ENCODE data around the gene MEIS2. TPM values are rescaled to one million over a fixed set of nuclear protein-coding genes. Genes with fewer than 3 reads are reported as not detected.
A peak's percentile ranks its signal among the peaks of the same experiment; 100 is the strongest.

Gene MEIS2
- total RNA-seq, 2 experiments from 2014 or later = not detected

GRCh38 chr15:36881516-36881915, 218.8 kb downstream of the MEIS2 start:
- peaks cover 84% of the 10 kb centered on the region for H3K27me3 Mint-ChIP-seq
- no peak for DNase-seq
- CTCF ChIA-PET = interaction anchor here (0.6 kb wide), 1 partner anchor 218 kb away, joined by 4 read pairs; no protein-coding TSS in a partner anchor
- POLR2A ChIA-PET = no interaction called here
- intact Hi-C loops (cut with DNase I, micrococcal nuclease) = loop anchor here (5.0 to 10.0 kb wide), 5 partner anchors 333 to 1364 kb away; no protein-coding TSS in a partner anchor
- peaks cover 31% of the 10 kb centered on the region for H3K4me1 Mint-ChIP-seq
- H3K9me3 Mint-ChIP-seq (ENCODE audit: low read depth) = no peaks in the 10 kb centered on the region
- no peaks in the 10 kb centered on the region for H3K36me3 Mint-ChIP-seq (ENCODE audit: low read depth)
- H3K27ac Mint-ChIP-seq = no peak overlapping the region
- no peak for ATAC-seq
- H3K4me3 Mint-ChIP-seq = no peak overlapping the region

- Mint-ChIP-seq H3K4me3 (no peak overlapping the region), H3K36me3 (ENCODE audit: low read depth) (no peaks in the 10 kb centered on the region), H3K27ac (no peak overlapping the region), H3K9me3 (ENCODE audit: low read depth) (no peaks in the 10 kb centered on the region), H3K27me3 (peaks cover 80% of the 10 kb centered on the region), H3K4me1 (peaks cover 31% of the 10 kb centered on the region)
- DNase-seq = no peak
- POLR2A ChIA-PET = no interaction called here
- ATAC-seq = no peak
- CTCF ChIA-PET = interaction anchor here (0.6 kb wide), 1 partner anchor 217 kb away, joined by 4 read pairs; no protein-coding TSS in a partner anchor
- intact Hi-C loops (cut with DNase I, micrococcal nuclease) = loop anchor here (5.0 to 10.0 kb wide), 5 partner anchors 334 to 1364 kb away; no protein-coding TSS in a partner anchor
Measured at GRCh38 chr15:36880913-36881460, 219.4 kb downstream of the MEIS2 start.

- ATAC-seq = no peak
Measured at GRCh38 chr15:36880224-36880912, 220.0 kb downstream of the MEIS2 start.

GRCh38 chr15:36879568-36880222, 220.7 kb downstream of the MEIS2 start:
- no peak overlapping the region for H3K27ac Mint-ChIP-seq

More at GRCh38 chr15:36880224-36880912, 220.0 kb downstream of the MEIS2 start:
- H3K4me1 Mint-ChIP-seq = peaks cover 31% of the 10 kb centered on the region
- no peak overlapping the region for H3K4me3 Mint-ChIP-seq
- H3K9me3 Mint-ChIP-seq (ENCODE audit: low read depth) = no peaks in the 10 kb centered on the region
- ChIA-PET CTCF (interaction anchor here (1.1 kb wide), 1 partner anchor 16 kb away, joined by 4 read pairs; no protein-coding TSS in a partner anchor), POLR2A (no interaction called here)
- no peak for DNase-seq
- intact Hi-C loops (cut with DNase I, micrococcal nuclease) = loop anchor here (5.0 to 10.0 kb wide), 5 partner anchors 334 to 1363 kb away; no protein-coding TSS in a partner anchor
- no peaks in the 10 kb centered on the region for H3K36me3 Mint-ChIP-seq (ENCODE audit: low read depth)
- H3K27me3 Mint-ChIP-seq = peaks cover 78% of the 10 kb centered on the region
- no peak overlapping the region for H3K27ac Mint-ChIP-seq

GRCh38 chr15:36878684-36879262, 221.6 kb downstream of the MEIS2 start:
- ChIA-PET POLR2A (no interaction called here), CTCF (interaction anchor here (0.7 kb wide), 1 partner anchor 378 kb away, joined by 5 read pairs; no protein-coding TSS in a partner anchor)
- intact Hi-C loops (cut with DNase I, micrococcal nuclease) = no loop called here
- Mint-ChIP-seq H3K4me1 (peaks cover 28% of the 10 kb centered on the region), H3K36me3 (ENCODE audit: low read depth) (no peaks in the 10 kb centered on the region), H3K27ac (no peak overlapping the region), H3K9me3 (ENCODE audit: low read depth) (no peaks in the 10 kb centered on the region), H3K27me3 (peaks cover 65% of the 10 kb centered on the region), H3K4me3 (no peak overlapping the region)
- no peak for ATAC-seq
- no peak for DNase-seq

More at GRCh38 chr15:36879568-36880222, 220.7 kb downstream of the MEIS2 start:
- no peak overlapping the region for H3K4me3 Mint-ChIP-seq
- no peaks in the 10 kb centered on the region for H3K36me3 Mint-ChIP-seq (ENCODE audit: low read depth)
- ATAC-seq = no peak
- CTCF ChIA-PET = interaction anchor here (1.1 kb wide), 1 partner anchor 16 kb away, joined by 4 read pairs; no protein-coding TSS in a partner anchor
- intact Hi-C loops (cut with DNase I, micrococcal nuclease) = loop anchor here (5.0 to 10.0 kb wide), 5 partner anchors 335 to 1362 kb away; no protein-coding TSS in a partner anchor
- POLR2A ChIA-PET = no interaction called here
- no peak for DNase-seq
- no peaks in the 10 kb centered on the region for H3K9me3 Mint-ChIP-seq (ENCODE audit: low read depth)
- peaks cover 74% of the 10 kb centered on the region for H3K27me3 Mint-ChIP-seq
- peaks cover 31% of the 10 kb centered on the region for H3K4me1 Mint-ChIP-seq

GRCh38 chr15:36877796-36878683, 222.3 kb downstream of the MEIS2 start:
- intact Hi-C loops (cut with DNase I, micrococcal nuclease) = no loop called here
- Mint-ChIP-seq H3K36me3 (ENCODE audit: low read depth) (no peaks in the 10 kb centered on the region), H3K4me3 (no peak overlapping the region), H3K27ac (no peak overlapping the region), H3K27me3 (peaks cover 62% of the 10 kb centered on the region), H3K9me3 (ENCODE audit: low read depth) (no peaks in the 10 kb centered on the region), H3K4me1 (peaks cover 23% of the 10 kb centered on the region)
- POLR2A ChIA-PET = no interaction called here
- no peak for ATAC-seq
- CTCF ChIA-PET = interaction anchor here (0.7 kb wide), 1 partner anchor 377 kb away, joined by 5 read pairs; no protein-coding TSS in a partner anchor
- DNase-seq = peak; percentile 18

GRCh38 chr15:36877294-36877693, 223.1 kb downstream of the MEIS2 start:
- Mint-ChIP-seq H3K9me3 (ENCODE audit: low read depth) (no peaks in the 10 kb centered on the region), H3K36me3 (ENCODE audit: low read depth) (no peaks in the 10 kb centered on the region), H3K4me3 (no peak overlapping the region), H3K27me3 (peaks cover 54% of the 10 kb centered on the region), H3K27ac (no peak overlapping the region), H3K4me1 (peaks cover 18% of the 10 kb centered on the region)
- POLR2A ChIA-PET = no interaction called here
- ATAC-seq (no peak), DNase-seq (no peak)
- CTCF ChIA-PET = no interaction called here
- intact Hi-C loops (cut with DNase I, micrococcal nuclease) = no loop called here

- no peak overlapping the region for H3K27ac Mint-ChIP-seq
- ATAC-seq = no peak
Measured at GRCh38 chr15:36875740-36876334, 224.5 kb downstream of the MEIS2 start.

GRCh38 chr15:36874930-36875329, 225.4 kb downstream of the MEIS2 start:
- DNase-seq (no peak), ATAC-seq (no peak)
- intact Hi-C loops (cut with DNase I, micrococcal nuclease) = loop anchor here in 1 of 2 experiments (5.0 kb wide), 1 partner anchor 308 kb away; no protein-coding TSS in a partner anchor
- POLR2A ChIA-PET = no interaction called here
- CTCF ChIA-PET = interaction anchor here (1.1 to 1.4 kb wide), 2 partner anchors 9 to 10 kb away, joined by 4 to 5 read pairs; no protein-coding TSS in a partner anchor
- Mint-ChIP-seq H3K27me3 (peaks cover 37% of the 10 kb centered on the region), H3K27ac (no peak overlapping the region), H3K4me1 (peaks cover 17% of the 10 kb centered on the region), H3K4me3 (no peak overlapping the region), H3K36me3 (ENCODE audit: low read depth) (no peaks in the 10 kb centered on the region), H3K9me3 (ENCODE audit: low read depth) (no peaks in the 10 kb centered on the region)

More at GRCh38 chr15:36875740-36876334, 224.5 kb downstream of the MEIS2 start:
- ChIA-PET CTCF (no interaction called here), POLR2A (no interaction called here)
- Mint-ChIP-seq H3K9me3 (ENCODE audit: low read depth) (no peaks in the 10 kb centered on the region), H3K4me3 (no peak overlapping the region), H3K4me1 (peaks cover 18% of the 10 kb centered on the region), H3K27me3 (peaks cover 42% of the 10 kb centered on the region), H3K36me3 (ENCODE audit: low read depth) (no peaks in the 10 kb centered on the region)
- intact Hi-C loops (cut with DNase I, micrococcal nuclease) = no loop called here
- no peak for DNase-seq

- ChIA-PET CTCF (no interaction called here), POLR2A (interaction anchor here (0.6 kb wide), 1 partner anchor 39 kb away, joined by 5 read pairs; no protein-coding TSS in a partner anchor)
- Mint-ChIP-seq H3K4me3 (no peak overlapping the region), H3K9me3 (ENCODE audit: low read depth) (no peaks in the 10 kb centered on the region), H3K27me3 (no peaks in the 10 kb centered on the region), H3K27ac (no peak overlapping the region), H3K36me3 (ENCODE audit: low read depth) (no peaks in the 10 kb centered on the region), H3K4me1 (no peaks in the 10 kb centered on the region)
- intact Hi-C loops (cut with DNase I, micrococcal nuclease) = loop anchor here in 1 of 2 experiments (5.0 kb wide), 1 partner anchor 50 kb away; no protein-coding TSS in a partner anchor
- DNase-seq = no peak
- no peak for ATAC-seq
Measured at GRCh38 chr15:36867436-36867835, 232.9 kb downstream of the MEIS2 start.
